Left lung (tissue), 10 donors: ENCODE data around the gene CD82. TPM values are rescaled to one million over a fixed set of nuclear protein-coding genes. Genes with fewer than 3 reads are reported as not detected.
"Not testable (repeated sequence)": the region's sequence is repeated elsewhere in the genome, so short reads cannot be mapped to it uniquely, and the experiment has no call there.

Experiments
- ATAC-seq: fragments of 200-7000 bp; cut with Tn5 transposase; one replicate; pipeline ENCODE4 v1.9.1; 2020; ENCODE audit warnings: moderate library complexity
- DNase-seq, 4 donors: peaks; one replicate each; pipeline ENCODE4 v3.0.0-alpha.2; 2013 to 2020
- H3K27ac ChIP-seq, 2 donors: fragments of 200-600 bp; sonication (generic) in 1 of 2; one replicate each; pipeline versions ENCODE4 v1.5.0 to v1.8.0; 2020 to 2021
- H3K27me3 ChIP-seq, 2 donors: fragments of 200-600 bp; sonication (generic) in 1 of 2; one replicate each; pipeline versions ENCODE4 v1.5.0 to v1.8.0; 2020 to 2021
- H3K36me3 ChIP-seq, 2 donors: fragments of 200-600 bp; sonication (generic) in 1 of 2; one replicate each; pipeline versions ENCODE4 v1.5.0 to v1.8.0; 2020 to 2021
- H3K4me1 ChIP-seq, 2 donors: fragments of 200-600 bp; one replicate each; pipeline ENCODE4 v1.8.0; 2021
- H3K4me3 ChIP-seq, 2 donors: fragments of 200-600 bp; sonication (generic) in 1 of 2; one replicate each; pipeline versions ENCODE4 v1.5.0 to v1.8.0; 2020 to 2021; ENCODE audit warnings: mild to moderate bottlenecking in 1 of 2
- H3K9me3 ChIP-seq, 2 donors: fragments of 200-600 bp; sonication (generic) in 1 of 2; one replicate each; pipeline versions ENCODE4 v1.5.0 to v1.8.0; 2020 to 2021
- intact Hi-C, 2 donors: fragments of 100-400 bp; cut with DNase I; formaldehyde crosslinking; loops; one replicate each; pipeline versions ENCODE4 v1.11.2 to v1.14.2; 2022
- polyA plus RNA-seq, 6 donors: library from polyadenylated mRNA; unstranded; fragments of 120-200 nt; gene quantifications; one replicate each; pipeline ENCODE4 v1.2.1, GENCODE V29; 2013; ENCODE audit not compliant: insufficient read length in 6 of 6
- total RNA-seq, 2 donors: library from RNA; stranded (reverse); fragmentation: NEBNext Ultra II Directional; extraction: Animal tissue kit (Norgen Biotek cat#: 25700); gene quantifications; one replicate each; pipeline ENCODE4 v1.2.1, GENCODE V29; 2021
- TF ChIP-seq, protein P1 (sequence below), 2 donors: fragments of 200-600 bp; sonication (generic) in 1 of 2; IDR thresholded peaks; one replicate each; pipeline versions ENCODE4 v1.5.0 to v1.8.0; 2021; ENCODE audit warnings: antibody characterized with exemption in 2 of 2
- donor health status: DM: no; HTN: yes; CAD: no.
- donor health status: DM: no; HTN: no; CAD: no.

CD82 gene
- total and polyA plus RNA-seq, 8 donors: 33.7 to 244 (median 54.6) TPM

DNA sequence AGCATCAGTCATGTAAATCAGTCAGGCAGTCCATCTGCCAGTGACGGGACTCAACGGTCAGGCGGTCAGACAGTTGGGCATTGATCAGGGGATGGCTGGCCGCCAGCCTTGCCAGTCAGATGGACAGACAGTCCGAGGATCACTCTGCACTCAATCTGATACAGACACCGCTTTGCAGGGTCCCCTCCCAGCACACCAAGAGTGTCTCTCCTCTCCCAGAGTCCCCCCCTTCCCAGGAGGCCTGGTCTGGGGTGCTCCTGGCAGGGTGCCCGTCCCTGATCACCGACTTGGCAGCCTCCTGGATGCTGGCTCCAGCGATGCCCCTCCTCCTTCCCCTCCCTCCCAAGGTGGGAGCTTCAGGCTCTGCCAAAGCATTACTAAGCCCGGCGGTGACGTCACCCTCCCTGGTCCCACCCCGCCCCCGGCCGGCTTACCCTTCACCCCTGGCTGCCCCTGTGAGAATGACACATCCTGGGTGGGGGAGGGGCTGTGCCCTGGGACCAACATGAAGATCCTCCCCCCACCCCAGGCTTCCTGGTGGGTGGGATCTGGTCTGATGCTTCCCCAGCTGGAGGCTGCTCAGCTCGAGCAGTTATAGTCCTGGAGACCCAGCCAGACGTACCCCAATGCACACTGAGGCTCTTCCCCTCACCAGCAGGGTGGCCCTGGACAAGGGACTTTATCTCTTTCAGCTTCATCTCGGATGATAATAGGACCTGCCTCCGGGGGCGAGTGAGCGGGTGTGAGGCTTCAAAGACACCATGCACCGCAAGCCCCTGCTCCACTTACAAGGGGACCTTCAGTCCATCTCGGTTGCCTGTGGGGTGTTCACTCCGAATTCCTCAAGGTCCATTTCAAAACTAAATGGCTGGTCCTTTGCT, 69.2 kb downstream of the CD82 start:
- Histone ChIP-seq H3K4me1 (peaks cover 5 to 33% of the 10 kb centered on the region in 2 donors), H3K27me3 (peaks cover 0 to 22% of the 10 kb centered on the region in 2 donors), H3K9me3 (no peaks in the 10 kb centered on the region), H3K4me3 (no peak overlapping the region), H3K27ac (no peak overlapping the region), H3K36me3 (no peaks in the 10 kb centered on the region)
- intact Hi-C loops: no loop called here
- DNase-seq (peak in 2 of 4 donors; percentile 60 to 73), ATAC-seq (peak; percentile 60)
- TF ChIP-seq, protein P1, sequence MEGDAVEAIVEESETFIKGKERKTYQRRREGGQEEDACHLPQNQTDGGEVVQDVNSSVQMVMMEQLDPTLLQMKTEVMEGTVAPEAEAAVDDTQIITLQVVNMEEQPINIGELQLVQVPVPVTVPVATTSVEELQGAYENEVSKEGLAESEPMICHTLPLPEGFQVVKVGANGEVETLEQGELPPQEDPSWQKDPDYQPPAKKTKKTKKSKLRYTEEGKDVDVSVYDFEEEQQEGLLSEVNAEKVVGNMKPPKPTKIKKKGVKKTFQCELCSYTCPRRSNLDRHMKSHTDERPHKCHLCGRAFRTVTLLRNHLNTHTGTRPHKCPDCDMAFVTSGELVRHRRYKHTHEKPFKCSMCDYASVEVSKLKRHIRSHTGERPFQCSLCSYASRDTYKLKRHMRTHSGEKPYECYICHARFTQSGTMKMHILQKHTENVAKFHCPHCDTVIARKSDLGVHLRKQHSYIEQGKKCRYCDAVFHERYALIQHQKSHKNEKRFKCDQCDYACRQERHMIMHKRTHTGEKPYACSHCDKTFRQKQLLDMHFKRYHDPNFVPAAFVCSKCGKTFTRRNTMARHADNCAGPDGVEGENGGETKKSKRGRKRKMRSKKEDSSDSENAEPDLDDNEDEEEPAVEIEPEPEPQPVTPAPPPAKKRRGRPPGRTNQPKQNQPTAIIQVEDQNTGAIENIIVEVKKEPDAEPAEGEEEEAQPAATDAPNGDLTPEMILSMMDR (IDR thresholded peaks at IDR 0.05): no peak

DNA sequence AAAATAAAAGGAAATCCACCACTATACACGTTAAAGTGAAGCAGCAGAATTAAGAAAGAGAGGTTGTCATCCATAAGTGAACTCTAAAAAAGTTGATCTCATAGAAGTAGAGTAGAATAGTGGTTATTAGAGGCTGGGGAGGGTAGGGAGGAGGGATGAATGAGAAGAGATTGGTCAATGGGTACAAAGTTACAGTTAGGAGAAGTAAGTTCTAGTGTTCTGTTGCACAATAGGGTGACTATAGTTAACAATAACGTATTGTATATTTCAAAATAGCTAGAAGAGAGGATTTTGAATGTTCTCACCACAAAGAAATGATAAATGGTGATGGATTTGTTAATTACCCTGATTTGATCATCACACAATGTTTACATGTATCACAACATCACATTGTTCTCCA, 72.0 kb downstream of the CD82 start:
- H3K4me1 ChIP-seq: peaks cover 5 to 33% of the 10 kb centered on the region in 2 donors
- no peak for ATAC-seq
- no peak overlapping the region for H3K27ac ChIP-seq
- no peaks in the 10 kb centered on the region for H3K36me3 ChIP-seq
- H3K4me3 ChIP-seq: no peak overlapping the region
- intact Hi-C loops: no loop called here
- TF ChIP-seq, protein P1 (IDR thresholded peaks at IDR 0.05): no peak
- peaks cover 0 to 22% of the 10 kb centered on the region in 2 donors for H3K27me3 ChIP-seq
- DNase-seq: no peak
- peaks cover 0 to 5% of the 10 kb centered on the region in 2 donors for H3K9me3 ChIP-seq

DNA sequence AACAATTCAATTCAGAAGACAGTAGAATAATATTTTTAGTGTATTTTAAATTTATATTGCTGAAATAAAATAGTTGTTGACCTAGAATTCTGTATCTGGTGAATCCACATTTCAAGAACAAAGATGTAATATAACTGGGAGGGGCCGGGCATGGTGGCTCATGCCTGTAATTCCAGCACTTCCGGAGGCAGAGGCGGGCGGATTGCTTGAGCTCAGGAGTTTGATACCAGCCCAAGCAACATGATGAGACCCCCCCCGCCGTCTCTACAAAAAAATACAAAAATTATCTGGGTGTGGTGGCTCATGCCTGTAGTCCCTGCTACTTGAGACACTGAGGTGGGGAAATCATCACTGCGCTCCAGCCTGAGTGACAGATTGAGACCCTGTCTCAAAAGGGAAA, 72.6 kb downstream of the CD82 start:
- Histone ChIP-seq H3K27me3 (peaks cover 0 to 19% of the 10 kb centered on the region in 2 donors), H3K4me3 (no peak overlapping the region), H3K9me3 (peaks cover 0 to 11% of the 10 kb centered on the region in 2 donors), H3K27ac (no peak overlapping the region), H3K4me1 (peaks cover 5 to 29% of the 10 kb centered on the region in 2 donors), H3K36me3 (no peaks in the 10 kb centered on the region)
- intact Hi-C loops: no loop called here
- no peak for ATAC-seq
- TF ChIP-seq, protein P1 (IDR thresholded peaks at IDR 0.05): no peak
- no peak for DNase-seq

DNA sequence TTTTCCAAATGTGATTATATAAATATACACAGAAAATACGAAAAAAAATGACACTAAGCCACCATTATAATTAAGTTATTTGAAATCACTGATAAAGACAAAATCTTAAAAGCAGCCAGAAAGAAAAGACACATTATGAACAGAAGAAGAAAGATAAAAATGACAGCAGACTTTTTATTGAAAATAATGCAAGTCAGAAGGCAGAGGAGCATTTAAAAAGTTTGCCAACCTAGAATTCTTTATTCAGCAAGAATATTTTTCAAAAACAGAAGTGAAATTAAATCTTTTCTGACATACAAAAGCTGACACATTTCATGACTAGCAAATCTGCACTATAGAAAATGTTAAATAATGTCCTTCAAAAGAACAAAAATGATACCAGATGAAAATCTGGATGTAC, 77.8 kb downstream of the CD82 start:
- no peak for DNase-seq
- no peak overlapping the region for H3K27ac ChIP-seq
- TF ChIP-seq, protein P1 (IDR thresholded peaks at IDR 0.05): no peak
- ATAC-seq: no peak
- H3K9me3 ChIP-seq: peaks cover 0 to 28% of the 10 kb centered on the region in 2 donors
- no peaks in the 10 kb centered on the region for H3K36me3 ChIP-seq
- peaks cover 0 to 2% of the 10 kb centered on the region in 2 donors for H3K4me1 ChIP-seq
- no peak overlapping the region for H3K4me3 ChIP-seq
- intact Hi-C loops: no loop called here
- no peaks in the 10 kb centered on the region for H3K27me3 ChIP-seq

DNA sequence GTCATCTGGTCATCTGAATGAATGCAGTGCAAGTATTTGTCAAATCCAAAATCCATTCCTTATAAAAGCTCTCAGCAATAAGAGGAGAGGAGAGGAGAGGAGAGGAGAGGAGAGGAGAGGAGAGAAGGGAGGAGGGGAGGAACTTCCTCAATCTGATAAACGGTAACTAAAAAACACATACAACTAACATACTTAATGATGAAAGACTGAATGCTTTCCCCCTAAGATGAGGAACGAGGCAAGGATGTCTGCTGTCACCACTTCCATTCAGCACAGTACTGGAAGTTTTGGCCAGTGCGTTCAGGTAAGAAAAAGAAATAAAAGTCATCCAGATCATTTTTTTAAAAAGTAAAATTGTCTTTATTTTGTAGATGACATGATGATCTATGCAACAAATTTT, 80.4 kb downstream of the CD82 start:
- TF ChIP-seq, protein P1 (IDR thresholded peaks at IDR 0.05): no peak
- Histone ChIP-seq H3K36me3 (no peaks in the 10 kb centered on the region), H3K27me3 (no peaks in the 10 kb centered on the region), H3K27ac (no peak overlapping the region), H3K4me3 (no peak overlapping the region), H3K9me3 (peaks cover 0 to 28% of the 10 kb centered on the region in 2 donors), H3K4me1 (no peaks in the 10 kb centered on the region)
- intact Hi-C loops: no loop called here
- ATAC-seq: no peak
- no peak for DNase-seq

DNA sequence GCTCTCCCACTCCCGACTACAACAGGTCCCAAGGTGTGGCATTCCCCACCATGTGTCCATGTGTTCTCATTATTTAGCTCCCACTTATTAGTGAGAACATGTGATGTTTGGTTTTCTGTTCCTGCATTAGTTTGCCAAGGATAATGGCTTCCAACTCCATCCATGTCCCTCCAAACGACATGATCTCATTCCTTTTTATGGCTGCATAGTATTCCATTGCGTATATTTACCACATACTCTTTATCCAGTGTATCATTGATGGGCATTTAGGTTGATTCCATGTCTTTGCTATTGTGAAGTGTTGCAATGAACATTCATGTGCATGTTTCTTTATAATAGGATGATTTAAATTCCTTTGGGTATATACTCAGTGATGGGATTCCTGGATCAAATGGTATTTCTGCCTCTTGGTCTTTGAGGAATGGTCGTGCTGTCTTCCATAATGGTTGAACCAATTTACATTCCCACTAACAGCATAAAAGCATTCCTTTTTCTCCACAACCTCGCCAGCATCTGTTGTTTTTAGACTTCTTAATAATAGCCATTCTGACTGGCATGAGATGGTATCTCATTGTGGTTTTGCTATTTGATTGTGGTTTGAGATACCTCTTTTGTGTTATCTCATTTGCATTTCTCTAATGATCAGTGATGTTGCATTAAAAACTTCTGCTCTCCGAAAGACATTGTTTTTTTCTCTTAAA, 81.9 kb downstream of the CD82 start:
- H3K36me3 ChIP-seq, ATAC-seq, H3K4me3 ChIP-seq, DNase-seq, intact Hi-C loops, H3K27ac ChIP-seq, H3K4me1 ChIP-seq, H3K27me3 ChIP-seq: not testable (repeated sequence)
- H3K9me3 ChIP-seq: peaks cover 0 to 23% of the 10 kb centered on the region in 2 donors
